Measurements from ENCODE around the gene CBX6.

Gene CBX6

GRCh38 chr22:38840129-38840528, 31.9 kb downstream of the CBX6 start:
- FAIRE-seq, result no peak

GRCh38 chr22:38839686-38840085, 32.3 kb downstream of the CBX6 start:
- FAIRE-seq, result no peak

GRCh38 chr22:38837414-38837928, 34.5 kb downstream of the CBX6 start:
- FAIRE-seq, result no peak

- FAIRE-seq, result no peak
These were observed 36.1 kb downstream of the CBX6 start for GRCh38 chr22:38835888-38836301.

- FAIRE-seq, result no peak
These were observed 37.0 kb downstream of the CBX6 start for GRCh38 chr22:38834991-38835390.

DNA sequence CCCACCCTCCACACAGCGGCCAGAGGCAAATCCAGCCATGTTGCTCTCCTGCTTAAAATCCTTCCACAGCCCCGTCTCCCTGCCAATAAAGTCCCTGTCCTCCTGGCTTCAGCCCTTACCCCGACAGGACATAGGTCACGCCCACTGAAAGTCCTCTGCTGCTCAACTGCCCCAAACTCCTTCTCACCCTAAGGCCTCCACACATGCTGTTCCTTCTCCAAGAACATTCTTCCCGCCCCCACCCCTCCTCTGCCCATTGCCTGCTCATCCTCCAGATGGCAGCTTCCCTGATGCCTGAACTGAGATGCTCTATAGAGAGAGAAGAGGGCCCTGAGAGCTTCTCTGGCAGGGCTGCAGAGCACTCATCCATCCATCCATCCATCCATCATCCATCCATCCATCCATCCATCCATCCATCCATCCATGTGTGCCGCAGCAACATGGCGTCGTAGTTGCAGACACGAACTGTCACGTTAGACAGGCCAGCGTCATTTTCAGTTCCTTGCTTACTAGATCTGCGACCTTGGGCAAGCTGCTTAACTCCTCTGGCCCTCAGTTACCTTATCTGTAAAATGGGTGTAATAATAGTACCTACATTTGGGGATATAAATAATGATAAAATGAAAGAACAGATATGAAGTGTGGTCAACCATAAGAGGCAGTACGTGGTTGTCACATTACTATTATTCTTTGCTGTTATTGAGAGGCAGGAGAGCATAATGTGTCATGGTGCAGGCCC, 37.6 kb downstream of the CBX6 start:
- FAIRE-seq, result no peak

GRCh38 chr22:38833061-38833460, 39.0 kb downstream of the CBX6 start:
- no peak for FAIRE-seq

GRCh38 chr22:38832005-38832978, 39.7 kb downstream of the CBX6 start:
- FAIRE-seq, result no peak

DNA sequence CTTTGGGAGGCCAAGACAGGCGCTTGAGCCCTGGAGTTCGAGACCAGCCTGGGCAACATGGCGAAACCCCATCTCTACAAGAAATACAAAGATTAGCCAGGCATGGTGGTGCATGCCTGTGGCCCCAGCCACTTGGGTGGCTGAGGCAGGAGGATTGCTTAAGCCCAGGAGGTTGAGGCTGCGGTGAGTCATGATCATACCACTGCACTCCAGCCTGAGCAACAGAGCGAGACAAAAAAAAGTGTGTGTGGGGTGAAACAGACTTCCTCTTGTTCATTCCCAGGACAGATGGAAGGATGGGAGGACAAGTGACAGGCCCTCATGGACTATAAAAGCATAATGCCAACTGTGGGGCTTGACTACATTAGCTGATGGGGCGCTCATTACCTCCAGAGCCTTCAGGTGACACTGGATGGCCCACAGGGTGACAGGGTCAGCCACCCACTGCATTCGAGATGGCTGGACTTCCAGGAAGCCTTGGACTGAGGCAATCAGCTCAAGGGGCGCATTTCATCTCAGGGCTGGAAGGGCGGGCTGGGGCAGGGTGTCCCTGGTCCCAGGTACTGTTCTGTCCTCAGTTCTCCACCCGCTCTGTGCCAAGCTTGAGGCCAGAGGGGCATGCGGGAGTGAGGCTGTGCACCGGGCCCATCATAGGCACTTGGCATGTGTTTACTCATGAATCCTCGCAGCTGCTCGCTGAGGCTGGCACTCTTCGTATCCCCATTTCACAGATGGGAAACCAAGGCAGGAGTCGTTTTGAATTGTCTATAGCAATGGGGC, 40.7 kb downstream of the CBX6 start:
- FAIRE-seq, result no peak

DNA sequence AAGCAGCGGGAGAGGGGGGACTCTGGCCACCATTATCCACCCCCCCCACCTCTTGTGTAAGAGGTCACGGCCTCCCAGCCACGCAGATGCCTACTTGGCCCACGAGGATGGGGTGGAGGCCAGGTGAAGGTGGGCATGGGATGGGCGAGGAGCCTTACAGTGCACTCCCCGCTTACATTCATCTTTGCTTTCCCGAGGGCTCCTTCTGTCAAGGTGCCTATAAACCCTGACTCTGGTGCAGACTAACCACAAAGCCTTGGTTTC, 41.2 kb downstream of the CBX6 start:
- no peak for FAIRE-seq

DNA sequence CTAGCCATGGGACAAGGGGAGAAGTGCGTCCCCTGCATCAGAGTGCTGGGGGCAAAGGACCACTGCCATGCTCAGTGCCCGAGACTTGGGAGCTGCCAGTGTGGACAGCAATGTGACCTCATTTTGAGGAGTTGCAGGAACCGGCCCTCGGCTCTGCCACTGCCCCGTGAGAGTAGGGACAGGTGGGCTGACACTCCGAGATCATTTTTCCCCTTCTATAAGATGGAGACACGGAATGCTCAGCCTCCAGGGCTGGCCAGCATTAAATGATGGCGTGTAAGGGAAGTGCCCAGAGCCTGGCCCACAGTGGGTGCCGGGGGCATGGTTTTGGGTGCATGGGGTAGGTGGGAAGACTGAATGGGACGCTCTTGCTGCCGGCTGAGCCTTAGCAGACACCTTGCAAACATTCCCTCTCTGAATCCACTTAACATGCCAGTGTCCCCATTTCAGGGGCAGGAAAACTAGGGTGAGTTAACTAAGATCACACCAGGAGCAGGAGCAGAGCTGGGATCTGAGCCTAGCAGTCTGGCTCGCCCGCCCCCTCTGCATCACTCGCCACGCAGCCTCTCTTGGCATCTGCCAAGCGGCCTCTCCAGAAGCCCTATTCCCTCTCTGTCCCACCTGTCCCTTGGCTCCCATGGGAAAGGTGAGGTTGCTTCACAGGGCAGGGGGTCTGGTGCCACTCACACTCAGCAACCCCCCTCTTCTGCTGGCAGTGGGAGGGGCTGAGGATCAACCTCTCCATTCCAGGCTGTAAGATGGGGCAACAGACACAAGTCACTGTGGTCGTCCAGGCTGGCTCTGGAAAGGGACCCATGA, 41.8 kb downstream of the CBX6 start:
- no peak for FAIRE-seq

DNA sequence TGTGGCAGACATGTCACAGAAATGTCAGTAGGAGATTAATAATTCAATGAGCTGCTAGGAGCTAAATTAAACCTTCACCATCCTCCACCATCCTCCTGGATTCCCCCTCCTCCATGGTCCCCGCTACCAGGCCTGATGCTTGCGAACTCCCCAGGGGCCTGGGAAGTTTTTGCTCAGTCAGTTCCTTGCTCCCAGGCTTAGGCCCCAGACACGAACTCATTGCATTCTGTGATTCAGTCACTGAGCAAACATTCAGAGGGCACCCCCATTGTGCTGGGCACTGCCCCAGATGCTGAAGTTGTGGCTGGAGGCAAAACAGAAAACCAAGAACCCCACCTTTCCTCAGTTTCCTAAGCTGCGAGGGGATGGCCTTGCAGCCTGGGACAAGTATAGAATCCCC, 42.5 kb downstream of the CBX6 start:
- no peak for FAIRE-seq

DNA sequence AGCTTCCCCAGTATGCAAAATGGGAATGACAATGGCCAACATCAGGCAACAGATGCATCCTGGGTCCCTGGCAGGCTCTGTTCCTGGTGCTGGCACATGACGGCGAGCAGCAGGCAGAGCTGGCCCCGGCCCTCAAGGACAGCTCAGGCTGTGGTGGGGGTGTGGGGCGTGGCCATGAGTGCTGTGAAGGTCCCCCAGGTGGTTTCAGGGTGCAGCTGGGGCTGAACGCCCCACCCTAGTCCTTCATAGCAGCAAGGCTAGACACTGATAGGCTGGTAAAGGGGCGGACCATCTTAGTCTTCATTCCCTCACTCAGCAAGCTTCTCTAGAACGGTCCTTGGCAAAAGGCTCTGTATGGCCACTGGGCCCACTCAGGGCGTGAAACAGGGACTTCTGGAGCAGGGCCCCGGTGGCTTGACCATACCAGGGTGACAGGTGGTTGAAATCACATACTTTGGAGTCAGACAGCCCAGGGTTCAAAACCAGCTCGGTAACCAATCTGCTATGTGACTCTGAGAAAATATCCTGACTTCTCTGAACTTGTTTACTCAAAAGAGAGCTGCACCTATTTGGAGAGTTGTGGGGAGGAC, 43.3 kb downstream of the CBX6 start:
- no peak for FAIRE-seq

- no peak for FAIRE-seq
These were observed 43.8 kb downstream of the CBX6 start for GRCh38 chr22:38828191-38828590.

GRCh38 chr22:38827510-38827909, 44.5 kb downstream of the CBX6 start:
- FAIRE-seq, result no peak

- no peak for FAIRE-seq
These were observed 45.2 kb downstream of the CBX6 start for GRCh38 chr22:38826801-38827200.

GRCh38 chr22:38826386-38826785, 45.6 kb downstream of the CBX6 start:
- no peak for FAIRE-seq

DNA sequence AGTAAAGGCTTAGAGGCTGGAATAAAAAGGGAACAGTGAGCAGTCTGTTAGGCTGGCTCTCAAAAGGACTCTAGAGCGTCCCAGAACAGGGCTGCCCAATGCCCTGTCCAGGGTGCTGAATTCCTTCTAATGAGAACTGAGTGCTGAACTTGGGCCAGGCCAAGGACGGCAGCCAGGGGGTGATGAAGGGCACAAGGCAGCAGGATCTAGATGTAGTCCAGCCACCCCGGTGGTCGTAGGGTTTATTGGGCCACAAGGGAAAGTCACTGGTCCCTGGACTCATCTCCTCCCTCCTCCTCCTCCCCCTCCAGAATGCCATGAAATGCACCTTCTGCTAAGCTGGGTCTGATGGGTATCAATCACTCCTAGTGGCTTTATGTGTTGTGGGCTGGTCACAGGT, 47.4 kb downstream of the CBX6 start:
- no peak for FAIRE-seq

- no peak for FAIRE-seq
These were observed 48.4 kb downstream of the CBX6 start for GRCh38 chr22:38823637-38824036.

DNA sequence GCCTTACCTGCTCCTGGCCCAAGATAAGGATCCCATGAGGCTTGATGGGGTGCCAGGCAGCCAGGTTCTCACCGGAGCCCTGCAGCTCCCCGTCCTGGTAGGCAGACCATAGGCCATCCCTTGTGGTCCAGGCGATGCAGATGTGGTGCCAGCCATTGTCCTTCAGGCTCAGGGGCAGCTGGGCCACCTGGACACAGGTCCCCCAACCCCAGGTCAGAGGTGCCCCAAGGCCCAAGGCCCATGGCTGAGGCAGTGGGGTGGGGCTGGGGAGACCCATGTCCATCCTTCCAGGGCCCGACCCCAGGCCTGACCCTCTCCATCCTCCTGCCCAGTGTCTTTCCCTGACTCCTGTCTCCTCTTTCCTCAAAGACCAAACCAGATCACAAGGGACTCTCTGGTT, 48.9 kb downstream of the CBX6 start:
- no peak for FAIRE-seq

GRCh38 chr22:38820020-38820419, 52.0 kb downstream of the CBX6 start:
- no peak for FAIRE-seq

GRCh38 chr22:38819387-38819940, 52.6 kb downstream of the CBX6 start:
- FAIRE-seq, result no peak
